HuH-7 (cell line): ENCODE data around the gene PRPF40A.

Experiments
- DNase-seq: peaks from one replicate; pipeline ENCODE4 v3.0.0; 2011; ENCODE audit warnings: low spot score

Gene PRPF40A

DNA sequence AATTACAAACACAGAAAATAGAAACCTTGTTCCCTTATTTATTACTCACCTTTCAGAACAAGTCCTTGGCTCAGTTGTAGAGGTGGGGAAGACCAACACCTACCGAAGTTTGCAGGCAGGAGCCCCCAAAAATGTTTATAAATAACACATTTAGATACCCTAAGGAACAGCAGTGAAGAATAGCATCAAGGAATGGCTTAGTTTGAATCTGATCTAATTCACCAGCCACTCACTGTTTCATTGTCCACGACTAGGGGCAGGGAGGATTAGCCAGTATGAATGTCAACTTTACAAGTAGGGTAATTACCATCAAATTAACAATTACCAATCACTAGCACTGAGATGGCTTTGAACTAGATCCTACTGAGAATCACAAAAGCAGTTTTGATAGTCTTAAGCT lies 65.4 kb downstream of the PRPF40A start:
- DNase-seq: no peak

DNA sequence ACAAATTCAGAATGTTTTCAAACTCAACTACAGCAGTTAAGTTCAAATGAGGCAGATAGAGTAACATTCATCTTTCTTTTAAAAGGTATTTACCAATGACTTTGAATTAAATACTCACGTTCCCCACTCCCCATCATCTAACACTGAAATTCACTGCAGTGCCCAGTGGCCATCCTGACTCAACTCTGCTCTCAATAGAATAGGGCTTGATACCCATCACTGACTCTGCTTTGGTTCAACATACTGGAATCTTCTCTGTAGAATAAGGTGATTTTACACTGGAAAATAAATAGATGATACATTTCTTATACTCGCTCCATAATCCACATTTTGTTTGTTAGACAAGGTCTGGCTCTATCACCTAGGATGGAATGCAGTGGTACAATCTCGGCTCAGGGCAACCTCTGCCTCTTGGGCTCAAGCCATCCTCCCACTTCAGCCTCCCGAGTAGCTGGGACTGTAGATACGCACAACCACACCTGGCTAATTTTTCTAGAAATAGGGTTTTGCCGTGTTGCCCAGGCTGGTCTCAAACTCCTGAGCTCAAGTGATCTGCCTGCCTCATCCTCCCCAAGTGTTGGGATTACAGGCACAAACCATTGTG lies 66.4 kb downstream of the PRPF40A start:
- DNase-seq: no peak

DNA sequence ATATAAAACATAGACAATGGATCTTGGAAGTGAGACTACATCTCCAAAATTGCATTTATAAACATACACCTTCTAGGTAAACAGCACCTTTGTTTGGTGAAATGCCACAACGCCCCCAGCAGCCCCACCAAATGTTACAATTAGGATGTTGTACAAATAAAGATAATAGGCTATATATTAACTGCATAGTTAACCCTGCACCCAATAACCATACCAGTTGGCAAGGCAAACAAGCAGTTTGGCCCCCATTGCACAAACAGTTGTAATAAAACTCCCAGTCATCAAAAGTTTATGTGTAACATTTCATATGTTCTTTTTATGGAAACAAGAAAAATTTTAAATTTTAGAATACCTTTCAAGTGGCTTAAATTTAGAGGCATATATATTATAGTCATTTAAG lies 67.3 kb downstream of the PRPF40A start:
- DNase-seq: no peak

DNA sequence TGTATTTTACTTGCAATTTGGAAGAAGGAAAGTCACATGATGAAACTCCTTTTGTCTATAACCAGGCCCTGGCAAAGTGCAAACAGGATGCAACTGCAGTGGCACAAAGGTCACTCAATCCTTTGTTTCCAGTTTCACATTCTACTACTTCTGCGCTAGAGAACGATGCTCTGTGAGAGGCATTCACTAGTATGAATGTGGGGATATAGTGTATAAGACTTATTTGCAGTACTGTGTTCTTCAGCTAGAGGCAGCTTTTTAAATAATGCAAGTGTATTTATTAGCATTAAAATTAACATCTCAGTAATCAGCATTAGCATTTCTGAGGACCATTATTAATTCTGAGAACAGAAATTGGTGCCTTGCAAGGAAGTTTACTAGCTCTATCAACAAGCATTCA lies 68.9 kb downstream of the PRPF40A start:
- DNase-seq: no peak

DNA sequence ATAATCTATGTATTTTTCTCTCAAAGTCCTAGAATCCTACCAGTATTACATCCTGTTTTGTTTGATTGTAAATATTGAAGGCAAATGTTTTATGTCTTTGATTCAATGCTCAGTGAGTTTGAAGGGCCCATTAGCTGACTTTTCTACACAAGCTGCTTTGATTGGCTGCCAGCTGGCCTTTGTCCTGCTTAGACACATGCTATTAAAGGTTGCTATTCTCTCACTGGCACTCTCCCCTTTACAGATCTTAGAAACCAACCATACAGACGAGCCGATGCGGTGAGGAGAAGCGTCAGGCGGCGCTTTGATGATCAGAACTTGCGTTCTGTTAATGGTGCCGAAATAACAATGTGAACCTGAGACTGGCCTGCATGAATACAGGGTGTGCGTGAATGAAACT lies 69.7 kb downstream of the PRPF40A start:
- DNase-seq: no peak

DNA sequence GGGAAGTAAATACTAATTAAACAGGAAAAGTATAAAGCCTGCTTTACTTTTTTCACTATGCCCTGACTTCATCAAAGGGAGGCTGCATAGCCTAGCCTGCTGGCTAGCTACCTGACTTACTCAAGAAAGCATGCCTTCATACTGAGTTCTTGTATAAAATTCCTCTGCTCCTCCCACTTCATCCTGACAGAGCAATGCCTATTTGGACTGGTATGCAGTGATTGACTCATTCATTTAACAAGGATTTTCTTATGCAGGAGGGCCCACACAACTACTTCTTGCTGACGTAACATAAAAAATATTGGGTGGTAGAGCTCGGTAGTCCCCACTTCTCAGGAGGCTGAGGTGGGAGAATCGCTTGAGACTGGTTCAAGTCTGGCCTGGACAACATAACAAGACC lies 70.5 kb downstream of the PRPF40A start:
- DNase-seq: no peak

DNA sequence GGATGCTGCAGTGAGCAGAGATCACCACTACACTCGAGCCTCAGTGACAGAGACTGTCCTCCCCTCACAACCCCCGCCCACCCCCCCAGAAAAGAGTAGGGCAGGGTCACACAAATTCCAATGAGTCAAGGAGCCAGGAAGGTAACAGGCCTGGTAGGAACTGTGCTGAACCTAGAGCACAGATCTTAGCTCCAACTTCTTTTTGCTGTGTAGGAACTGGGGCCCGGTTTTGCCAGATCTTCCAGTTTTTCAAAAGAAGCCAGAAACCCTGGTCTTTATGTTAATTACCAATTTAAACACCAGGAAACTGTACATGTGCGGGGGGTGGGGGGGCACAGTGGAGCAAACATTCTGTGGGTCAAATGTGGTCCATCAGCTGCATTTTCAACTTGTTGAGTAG lies 71.0 kb downstream of the PRPF40A start:
- DNase-seq: no peak

DNA sequence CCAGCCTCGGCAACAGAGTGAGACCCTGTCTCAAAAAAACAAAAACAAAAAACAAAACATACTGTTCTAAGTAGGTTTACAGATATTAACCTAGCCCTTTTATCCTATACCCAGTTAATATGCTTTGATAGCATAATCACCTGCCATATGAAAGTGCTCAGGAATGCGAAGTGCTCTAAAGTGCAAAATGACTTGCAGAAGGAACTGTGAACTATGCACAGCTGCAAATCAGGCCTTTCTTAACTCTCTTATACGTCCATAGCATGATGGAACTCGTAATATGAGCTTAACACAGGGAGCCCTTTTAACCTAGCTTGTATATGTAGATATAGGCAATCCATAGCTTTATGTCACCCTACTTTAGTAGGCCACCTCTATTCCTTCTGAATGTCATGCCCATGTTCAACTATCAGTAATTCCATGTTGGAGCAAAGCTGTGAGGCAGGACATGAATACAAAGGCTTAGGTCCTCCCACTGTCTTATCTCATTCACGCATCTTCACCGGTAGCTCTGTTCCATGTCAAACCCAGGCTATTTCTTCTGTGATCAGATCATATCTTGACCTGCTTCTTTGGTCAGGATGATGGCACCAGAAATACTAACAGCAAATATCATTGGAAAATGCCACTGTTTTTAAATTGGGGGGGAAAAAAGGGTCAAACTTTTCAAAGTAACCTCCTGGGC lies 72.9 kb downstream of the PRPF40A start:
- no peak for DNase-seq

DNA sequence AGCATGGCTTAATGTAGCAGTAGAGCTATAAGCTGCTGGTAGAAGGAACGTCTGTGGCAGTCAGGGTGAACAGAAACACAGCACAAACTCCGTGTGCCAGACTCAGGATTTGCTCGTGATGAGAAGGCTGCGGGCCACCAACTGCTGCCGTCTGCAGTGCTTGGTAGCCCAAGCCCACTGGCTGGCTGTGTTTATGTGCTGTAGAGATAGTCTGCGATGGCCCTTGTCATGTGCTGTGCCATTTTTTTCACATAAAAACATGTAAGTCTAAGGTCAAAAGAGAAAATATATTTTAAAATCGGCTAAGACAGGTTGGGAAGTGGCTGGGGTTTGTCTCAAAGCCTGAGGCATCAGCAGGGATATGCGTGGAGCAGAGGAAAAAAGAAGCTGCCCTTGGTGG lies 78.7 kb downstream of the PRPF40A start:
- DNase-seq: no peak

DNA sequence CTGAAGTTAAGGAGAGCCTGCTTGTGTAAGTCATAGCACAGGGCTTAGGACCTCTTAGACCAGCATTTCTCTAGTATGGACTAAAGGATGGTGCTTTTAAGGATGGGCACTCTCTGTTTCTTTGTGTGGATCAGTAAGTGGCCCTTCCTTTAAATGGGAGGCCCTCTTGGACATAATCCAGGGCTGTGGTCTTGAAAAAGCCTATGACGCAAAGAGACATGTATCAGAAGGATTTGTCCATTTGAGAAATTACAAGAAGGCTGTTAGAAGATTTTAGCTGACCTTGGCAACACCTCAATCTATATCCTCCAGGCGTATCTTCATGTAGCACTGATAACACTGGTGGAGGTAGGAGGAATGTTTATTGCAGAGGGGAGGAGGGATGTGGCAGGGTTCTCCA lies 79.2 kb downstream of the PRPF40A start:
- no peak for DNase-seq

DNA sequence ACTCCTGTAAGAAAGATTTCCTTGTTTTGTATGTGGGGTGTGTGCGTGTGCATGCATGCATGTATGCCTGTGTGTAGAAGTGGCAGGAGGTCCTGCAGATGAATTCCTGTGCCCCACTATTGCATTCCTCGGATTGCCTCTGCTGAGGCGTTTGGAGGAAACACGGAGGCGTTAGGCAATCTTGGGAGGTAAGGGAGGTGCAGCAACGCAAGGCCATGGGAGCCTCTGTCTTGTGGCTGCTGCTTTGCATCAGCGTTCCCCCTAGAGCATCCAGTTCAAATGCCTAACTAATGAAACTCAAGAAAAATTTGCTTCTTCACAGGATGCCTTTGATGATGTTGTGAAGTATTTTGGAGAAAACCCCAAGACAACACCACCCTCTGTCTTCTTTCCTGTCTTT lies 80.0 kb downstream of the PRPF40A start:
- no peak for DNase-seq

DNA sequence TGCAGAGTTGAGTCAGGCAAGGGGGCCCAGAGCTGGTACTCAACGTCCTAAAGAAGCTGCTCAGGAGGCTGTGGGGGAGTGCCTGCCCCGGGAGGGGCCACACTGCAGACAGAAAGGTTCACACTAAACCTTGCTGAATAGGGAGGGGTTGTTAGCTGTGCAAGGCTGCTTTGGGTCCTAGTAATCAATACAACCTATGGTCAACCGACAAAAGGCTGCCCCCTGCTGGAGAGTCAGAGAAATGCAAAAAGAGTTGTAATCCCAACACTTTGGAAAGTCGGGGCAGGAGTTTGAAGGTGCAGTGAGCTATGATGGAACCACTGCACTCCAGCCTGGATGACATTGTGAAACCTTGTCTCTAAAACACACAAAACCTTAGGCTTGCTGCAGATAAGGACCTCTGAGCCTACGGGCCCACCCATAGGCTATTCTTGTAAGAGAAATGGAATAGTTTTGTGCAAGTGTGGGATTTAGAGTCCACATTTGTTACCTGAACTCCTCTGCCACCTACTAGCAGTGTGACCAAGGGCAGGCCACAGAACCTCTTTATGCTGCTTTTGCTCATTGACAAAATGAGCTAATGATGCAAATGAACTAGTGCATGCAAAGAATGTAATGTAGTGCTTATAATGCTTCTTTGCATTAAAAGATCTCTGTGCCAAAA lies 81.5 kb downstream of the PRPF40A start:
- peak; percentile 86 for DNase-seq

DNA sequence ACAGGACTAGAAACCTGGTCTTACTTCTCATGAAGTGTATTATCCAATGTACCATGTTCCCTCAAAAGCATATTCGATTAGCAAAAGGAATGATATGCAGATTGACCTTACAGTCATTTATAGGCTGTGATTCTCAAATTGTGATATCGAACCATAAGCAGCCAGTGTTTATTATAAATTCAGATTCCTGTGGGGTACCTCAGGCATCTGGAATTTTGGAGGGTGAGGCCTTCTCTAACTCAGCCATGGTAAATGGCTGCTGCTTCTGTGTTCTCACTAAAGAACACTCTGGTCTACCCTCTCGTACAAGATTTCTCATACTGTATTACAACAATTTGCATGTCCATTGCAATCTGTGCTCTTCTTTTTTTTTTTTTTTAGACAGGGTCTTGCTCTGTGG lies 84.5 kb downstream of the PRPF40A start:
- DNase-seq: no peak

DNA sequence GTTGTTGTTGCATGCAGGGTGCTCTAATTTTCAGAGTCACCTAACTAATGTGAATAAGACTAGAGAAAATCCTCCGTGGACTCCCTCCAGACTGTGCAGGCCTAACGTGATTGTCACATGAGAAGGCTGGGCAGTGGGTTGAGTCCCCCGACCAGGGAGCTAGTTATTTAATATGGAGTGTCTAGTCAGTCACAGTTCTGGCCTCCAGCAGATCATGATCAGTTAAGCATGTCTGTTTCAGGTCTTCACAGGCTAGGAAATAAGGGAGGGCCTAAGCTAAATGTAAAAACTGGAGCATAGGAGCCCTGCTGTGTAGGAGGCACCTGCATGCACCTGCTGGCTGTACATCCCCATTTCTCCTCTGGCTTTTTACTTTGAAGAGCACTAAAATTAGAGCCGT lies 86.8 kb downstream of the PRPF40A start:
- DNase-seq: no peak

DNA sequence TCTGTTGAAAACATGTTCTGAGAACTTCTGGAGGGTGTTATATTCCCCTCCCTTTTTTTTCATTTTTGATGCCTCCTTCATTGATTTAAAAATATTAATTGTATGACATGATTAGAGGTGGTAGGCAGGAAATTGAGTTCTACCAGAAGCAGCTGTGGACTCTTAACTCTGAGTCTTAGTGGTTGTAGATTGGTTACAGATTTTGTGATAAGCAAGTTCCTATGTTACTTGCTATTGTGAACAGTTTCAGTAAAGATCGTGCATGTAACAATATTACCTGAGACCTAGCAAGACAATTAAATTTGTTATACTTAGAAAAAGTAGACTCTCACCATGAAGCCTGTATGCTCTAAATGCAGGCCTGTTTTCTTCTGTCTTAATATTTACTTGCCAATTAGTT lies 88.1 kb downstream of the PRPF40A start:
- DNase-seq: no peak

DNA sequence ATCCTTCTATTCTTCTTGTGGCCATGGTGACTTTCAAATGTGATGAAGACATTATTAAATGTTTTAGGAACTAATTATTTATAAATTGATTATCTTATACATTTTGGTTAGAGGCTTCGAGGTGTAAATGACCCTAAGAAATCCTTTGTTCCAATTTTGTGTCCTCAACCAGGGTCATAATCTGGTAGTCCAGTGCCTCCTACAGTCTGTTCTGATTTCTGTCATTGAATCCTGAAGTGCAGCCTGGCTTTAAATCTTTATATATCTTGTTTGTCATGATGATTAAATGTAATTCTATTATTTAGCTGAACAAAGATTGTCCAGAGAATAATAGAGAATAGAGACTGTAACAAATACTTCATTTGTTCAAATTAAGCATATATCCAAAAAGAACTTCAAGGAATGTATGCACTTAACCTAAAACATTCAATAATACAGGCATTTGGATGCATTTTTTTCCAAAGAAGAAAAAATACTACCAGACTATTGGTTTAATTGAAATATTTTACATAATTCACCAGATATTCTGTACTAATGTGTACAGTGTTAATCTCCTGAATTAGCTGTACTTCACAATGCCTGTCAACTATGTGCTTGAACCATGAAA lies 89.8 kb downstream of the PRPF40A start:
- peak; percentile 50 for DNase-seq

DNA sequence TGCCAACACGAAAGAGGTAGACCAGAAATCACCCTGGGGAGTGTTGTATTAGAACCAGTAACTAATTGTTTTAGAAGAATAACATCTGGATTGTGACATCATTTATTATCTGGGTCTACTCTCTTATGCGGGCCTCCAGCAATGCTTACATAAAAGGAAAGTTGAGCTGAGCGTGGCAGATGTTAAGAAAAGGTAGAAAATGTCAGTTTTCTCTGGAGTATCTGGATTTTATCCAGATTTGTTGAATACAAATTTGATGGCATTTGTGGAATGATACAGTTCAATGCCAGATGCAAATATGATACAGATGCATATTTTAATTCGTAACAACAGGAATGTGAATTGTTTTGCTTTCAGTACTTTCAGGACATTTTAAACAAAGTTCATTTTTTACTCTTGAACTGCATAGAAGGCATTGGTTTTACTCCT lies 90.3 kb downstream of the PRPF40A start:
- DNase-seq: no peak

DNA sequence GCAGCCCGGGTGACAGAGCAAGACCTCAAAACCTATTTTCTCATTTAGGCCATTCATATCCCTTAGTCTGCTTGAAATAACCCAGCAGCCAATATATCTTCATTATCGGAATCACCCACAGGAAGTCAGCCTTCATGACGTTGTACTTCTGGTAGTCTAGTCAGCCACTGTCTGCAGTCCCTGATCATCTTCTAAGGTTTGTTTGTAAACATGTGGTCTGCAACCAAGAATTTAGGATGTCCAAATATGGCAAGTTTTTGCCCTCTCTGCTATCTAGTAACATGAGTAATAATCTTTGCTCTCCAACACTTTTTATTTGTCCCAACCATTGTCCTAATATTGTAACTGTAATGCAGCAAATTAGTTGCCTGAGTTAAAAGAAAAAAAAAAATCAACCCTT lies 92.5 kb downstream of the PRPF40A start:
- no peak for DNase-seq

DNA sequence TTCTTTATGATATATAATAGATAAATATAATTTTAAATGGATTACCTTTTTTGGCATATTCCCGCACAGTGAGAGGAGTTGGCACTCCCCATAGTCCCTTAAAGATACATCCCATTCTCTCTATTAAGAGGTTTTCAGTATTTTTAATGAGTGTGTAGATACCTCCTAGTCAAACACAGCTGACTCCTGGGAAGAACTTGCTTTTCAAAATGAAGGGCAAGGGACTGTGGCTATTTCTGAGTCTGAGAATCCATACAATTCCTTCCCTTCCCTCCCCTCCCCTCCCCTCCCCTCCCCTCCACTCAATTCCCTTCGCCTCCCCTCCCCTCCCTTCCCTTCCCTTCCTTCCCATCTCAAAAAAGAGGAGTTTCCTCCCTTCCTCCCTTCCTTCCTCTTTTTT lies 93.5 kb downstream of the PRPF40A start:
- DNase-seq: no peak

DNA sequence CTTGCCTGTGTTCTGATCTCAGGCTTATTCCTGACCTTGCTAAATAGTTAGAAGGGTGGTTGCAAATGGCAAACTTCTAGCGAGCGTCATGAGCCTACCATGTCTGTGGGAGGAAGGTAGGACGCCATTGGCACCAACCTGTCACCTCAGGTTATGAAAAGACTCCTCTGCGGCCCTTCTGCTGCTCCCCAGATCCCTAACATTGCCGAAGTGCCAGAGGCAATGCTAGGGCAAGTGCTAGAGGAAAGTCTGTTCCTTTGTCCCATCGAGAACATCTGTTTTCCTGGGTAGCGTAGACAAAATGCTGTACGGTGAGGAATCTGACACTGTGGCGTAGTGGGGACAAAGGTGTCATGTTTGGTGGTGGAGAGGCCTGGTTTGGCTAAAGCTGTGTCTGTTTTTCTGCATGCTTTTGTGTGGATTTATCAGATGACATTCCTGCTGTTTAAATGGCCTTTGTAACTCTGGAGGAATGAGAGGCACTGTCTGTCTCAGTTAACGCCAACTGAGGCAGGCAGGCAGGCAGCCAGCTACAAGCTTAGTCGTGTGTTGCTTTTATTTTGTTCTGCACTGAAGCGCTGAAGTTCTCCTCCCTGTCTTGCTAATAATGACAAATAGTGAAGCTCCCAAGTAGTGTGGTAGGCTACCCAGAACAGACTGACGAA lies 94.1 kb downstream of the PRPF40A start:
- DNase-seq: no peak

DNA sequence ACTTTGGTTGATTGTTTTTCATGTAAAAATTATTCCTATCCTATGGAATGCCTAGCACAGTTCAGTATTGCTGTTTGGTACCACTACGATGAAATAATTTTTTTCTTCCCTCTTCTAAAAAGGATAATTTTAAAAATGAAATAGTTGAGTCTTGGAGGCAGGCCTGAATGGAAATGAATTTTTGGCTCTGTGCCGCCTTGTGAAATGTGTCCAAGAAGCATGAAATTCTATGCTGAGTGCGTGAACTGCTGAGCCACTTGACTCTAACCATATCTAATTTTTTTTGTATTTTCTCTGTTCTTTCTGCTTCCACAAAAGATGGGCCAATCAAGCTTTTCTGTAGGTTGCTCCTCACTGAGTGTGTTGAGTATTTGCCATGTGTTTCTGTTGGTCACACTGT lies 95.0 kb downstream of the PRPF40A start:
- DNase-seq: no peak

DNA sequence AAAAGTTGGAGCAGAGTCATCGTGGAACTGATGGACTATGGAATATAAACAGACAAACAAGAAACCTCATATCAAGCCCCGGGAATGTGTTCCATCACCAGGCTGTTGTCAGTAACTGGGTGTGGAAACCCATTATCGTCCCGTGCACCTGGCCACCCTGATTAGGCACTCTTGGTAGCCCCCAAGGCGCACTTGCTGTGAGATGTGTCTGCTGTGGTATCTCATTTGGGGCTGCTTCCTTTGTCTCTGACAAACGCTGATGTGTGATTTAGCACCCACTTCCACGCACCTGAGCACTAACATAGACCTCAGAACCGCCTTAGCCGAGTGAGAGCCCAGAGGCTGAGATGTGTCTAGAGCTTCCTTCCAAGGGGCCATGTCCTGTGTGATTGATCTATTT lies 96.3 kb downstream of the PRPF40A start:
- no peak for DNase-seq

DNA sequence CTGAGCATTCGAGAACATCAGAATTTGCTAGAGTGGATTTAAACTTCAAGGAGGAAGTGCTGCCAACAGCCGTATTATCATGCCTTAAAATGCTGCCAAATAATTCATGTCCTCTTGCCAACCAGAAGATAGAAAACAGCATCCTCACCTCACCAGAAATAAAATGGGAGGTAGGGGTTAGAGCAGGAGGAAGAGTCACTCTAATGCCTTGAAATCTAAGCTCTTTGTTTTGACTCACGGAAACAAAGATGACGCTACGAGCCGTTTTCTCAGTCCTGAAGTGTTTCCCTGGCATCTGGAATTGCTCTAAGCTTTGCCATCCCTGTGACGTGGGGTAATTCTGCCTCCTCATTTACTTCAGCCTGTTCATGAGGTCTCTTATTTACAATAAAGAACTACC lies 97.1 kb downstream of the PRPF40A start:
- DNase-seq: no peak
